HG03196 (cell line): ENCODE data around the gene IL12RB2.
"Not testable (repeated sequence)": the region's sequence is repeated elsewhere in the genome, so short reads cannot be mapped to it uniquely, and the experiment has no call there.

ENCODE experiments used
- ATAC-seq: cut with Tn5 transposase; IDR thresholded peaks from one replicate; pipeline ENCODE4 v1.9.1; 2021; ENCODE audit not compliant: unreplicated experiment

The IL12RB2 gene

DNA sequence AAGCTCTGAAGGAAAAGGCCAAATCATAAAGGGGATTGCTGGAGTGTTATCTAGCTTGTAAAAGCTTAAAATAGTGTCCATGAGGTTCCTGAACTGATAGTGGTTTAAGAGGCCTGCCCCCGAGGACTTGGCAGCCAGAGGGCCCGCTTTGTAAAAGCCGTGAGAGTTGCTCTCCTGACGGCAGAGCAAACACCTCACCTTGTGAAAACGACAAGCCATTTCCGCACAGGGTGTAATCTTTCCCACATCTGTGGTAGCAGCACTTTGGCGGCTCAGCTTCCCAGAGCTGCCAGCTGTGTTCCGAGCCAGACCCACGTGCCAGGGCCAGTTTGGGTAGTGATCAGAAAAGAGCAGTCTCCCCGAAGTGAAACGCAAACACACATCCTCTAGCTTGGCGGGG, 85.6 kb downstream of the IL12RB2 start:
- ATAC-seq, result no peak

DNA sequence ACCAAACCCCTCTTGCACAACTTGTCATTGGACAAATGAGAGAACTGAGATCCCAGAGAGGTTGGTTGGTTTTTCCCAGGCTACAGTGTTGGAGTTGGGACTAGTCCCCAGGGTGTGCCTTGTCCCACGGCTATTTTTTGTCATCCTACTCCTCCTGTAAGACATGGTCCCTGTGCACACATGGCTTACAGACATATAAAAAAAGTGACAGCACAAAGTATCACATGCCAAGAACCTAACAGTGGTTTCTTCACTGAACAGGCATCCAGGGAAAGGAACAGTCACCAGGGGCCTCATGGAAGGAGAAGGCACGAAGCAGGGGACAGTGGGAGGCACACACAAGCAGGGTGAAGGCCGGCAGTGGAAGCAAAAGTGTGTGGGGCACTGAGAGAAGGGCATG, 86.1 kb downstream of the IL12RB2 start:
- ATAC-seq, result no peak

DNA sequence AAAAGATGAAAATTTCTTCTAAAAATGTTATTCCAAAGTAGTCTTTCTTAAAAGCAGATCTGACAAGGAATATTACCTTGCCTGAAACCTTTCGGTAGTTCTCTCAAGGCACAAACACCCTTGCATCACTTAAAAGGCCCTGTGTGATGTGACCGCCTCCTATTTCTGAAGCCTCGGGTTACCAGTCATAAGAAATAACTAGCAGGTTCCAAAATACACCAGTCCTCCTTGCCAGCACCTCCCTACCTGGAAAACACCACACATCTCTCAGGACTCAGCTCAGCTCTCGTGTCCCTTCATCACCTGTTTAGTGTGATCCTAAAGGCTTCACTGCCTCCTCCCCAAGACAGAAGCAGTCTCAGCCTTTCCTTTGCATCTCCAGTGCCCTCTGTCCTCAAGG, 86.9 kb downstream of the IL12RB2 start:
- no peak for ATAC-seq

DNA sequence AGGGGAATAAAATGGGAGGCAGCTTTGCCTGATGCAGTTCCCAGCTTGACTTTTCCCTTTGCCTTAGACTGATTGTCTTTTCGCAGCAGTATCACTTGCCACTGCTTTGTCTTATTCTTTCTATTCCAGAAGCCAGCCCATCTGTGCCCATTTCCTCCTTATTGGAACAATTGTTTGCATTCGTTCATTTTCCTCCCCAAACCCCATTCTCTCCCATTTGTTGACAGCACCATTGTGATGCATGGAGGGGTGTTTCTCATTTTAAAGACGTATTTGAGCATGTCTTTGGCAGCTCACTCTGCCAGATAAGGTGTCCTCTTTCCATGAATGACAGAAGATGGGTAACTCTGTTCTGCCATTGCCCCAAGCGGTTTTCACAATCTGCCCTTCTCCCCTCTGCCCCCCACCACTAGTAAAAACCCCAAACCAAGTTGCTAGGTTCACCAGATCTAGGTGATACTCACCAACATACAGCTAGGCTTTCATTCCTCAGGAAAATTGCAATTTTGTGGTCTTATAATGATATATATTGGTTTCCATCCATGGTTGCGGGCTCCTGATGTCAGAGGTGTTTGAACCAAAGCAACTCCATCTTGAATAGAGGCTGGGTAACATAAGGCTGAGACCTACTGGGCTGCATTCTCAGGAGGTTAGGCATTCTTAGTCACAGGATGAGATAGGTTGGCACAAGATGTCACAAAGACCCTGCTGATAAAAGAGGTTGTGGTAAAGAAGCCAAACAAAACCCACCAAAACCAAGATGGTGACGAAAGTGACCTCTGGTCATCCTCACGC, 91.7 kb downstream of the IL12RB2 start:
- no peak for ATAC-seq

DNA sequence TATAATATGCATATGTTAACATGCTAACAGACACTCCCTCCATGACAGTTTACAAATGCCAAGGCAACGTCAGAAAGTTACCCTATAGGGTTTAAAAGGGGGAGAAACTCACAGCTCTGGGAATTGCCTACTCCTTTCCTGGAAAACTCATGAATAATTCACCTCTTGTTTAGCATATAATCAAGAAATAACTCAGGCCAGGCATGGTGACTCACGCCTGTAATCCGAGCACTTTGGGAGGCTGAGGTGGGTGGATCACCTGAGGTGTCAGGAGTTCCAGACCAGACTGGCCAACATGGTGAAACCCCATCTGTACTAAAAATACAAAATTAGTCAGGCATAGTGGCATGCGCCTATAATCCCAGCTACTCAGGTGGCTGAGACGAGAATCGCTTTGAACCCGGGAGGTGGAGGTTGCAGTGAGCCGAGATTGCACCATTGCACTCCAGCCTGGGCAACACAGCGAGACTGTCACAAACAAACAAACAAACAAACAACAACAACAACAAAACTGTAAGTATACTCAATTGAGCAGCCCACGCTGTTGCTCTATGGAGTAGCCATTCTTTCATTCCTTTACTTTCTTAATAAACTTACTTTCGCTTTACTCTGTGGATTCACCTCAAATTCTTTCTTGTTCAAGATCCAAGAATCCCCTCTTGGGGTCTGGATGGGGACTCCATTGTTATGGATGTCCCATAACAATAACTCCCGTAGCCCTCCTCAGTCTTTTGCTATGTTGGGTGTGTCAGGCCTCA, 92.5 kb downstream of the IL12RB2 start:
- not testable (repeated sequence) for ATAC-seq

DNA sequence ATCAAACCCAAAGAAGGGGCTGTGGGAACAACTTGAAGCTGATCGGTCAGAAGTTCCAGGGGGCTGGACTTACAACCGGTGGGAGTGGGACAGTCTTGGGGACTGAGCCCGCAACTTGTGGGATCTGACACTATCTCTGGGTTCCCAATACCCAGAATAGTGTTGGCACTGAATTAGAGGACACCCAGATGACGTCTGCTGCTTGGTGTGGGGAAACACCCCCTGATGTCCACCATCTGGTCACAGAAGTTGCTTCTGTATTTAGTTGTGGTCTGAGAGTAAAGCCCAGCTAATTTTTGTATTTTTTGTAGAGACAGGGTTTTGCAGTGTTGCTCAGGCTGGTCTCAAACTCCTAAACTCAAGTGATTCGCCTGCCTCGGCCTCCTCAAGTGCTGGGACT, 93.8 kb downstream of the IL12RB2 start:
- no peak for ATAC-seq

DNA sequence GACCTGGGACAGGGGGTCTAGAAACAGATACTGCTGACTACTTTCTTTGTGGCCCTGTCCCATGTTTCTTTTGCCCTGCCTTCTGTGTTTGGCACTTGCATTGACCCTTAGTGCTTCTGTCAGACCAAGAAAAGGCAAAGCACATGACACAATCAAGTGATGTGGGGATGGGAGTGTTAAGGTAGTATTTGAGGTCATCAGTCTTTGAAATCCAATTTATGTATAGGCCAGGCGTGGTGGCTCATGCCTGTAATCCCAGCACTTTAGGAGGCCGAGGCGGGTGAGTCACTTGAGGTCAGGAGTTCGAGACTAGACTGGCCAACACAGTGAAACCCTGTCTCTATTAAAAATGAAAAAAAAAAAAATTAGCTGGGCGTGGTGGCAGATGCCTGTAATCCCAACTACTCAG, 96.5 kb downstream of the IL12RB2 start:
- ATAC-seq, result no peak

DNA sequence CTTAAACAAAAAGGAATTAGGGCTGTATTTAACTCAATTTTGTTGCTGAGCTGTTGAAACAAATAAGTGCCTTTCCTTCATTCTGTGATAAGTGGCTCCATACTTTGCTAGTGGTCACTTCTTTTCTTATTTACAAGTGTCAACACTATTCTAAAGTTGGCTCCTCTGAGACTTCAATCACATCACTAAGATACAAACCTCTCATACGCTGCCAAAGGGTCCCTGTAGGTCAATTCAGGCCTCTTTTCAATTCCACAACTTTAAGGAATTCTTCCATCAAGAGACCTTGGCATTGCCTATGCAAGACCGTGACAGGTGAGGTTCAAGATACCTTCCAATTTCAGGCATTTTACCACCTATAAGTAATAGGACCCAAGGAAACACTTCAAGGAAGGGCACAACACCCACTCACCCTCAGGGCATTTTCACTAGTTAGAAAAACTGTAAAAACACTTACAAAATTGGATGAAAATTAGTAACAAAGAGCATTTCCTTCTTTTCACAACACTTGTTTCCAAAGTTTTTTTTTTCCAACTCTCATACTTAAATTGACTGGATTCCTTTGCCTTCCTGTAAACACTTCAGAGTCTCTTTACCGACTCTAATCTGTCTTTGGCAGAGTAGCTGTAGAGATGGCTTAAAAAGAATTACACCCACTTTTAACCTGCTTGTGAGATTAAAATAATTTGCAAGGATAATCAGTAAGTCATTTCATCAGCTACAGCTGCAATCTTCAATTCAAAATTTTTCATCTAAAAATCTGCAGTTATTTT, 98.0 kb downstream of the IL12RB2 start:
- no peak for ATAC-seq

DNA sequence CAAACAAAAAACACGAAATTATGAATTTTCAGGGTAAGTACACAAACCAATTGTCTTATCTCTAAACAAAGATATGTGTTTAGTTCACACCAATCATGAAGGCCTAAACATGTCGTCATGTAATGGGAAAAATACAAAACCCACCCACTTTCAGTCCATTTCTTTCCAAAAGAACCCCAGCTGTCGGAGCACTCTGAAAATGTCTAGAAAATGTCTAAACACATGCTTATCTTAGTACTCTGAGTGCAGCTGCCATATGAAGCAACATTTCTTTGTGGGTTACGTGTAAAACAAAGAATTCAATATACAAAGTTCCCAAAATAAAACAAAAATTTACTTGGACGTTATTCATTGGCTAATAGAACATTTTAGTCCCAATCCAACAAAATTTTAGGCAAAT, 99.8 kb downstream of the IL12RB2 start:
- no peak for ATAC-seq

DNA sequence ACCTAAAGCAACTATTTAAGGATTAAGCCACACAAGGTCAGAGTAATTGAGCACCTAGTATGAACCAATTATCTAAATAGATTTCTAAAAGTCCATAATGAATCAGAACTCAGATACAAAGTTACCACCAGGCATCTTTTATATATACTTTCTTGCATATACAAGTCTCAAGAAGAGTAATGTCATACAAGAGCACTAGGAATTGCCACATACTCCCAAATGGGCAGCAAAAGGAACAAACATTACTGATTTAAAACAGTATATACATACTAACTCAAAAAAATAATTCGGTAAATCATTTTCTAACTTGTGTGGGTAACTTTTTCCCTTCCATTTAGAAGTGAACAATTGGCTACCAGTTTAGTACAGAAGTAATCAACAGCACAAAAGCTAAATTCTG, 100.5 kb downstream of the IL12RB2 start:
- ATAC-seq, result no peak

DNA sequence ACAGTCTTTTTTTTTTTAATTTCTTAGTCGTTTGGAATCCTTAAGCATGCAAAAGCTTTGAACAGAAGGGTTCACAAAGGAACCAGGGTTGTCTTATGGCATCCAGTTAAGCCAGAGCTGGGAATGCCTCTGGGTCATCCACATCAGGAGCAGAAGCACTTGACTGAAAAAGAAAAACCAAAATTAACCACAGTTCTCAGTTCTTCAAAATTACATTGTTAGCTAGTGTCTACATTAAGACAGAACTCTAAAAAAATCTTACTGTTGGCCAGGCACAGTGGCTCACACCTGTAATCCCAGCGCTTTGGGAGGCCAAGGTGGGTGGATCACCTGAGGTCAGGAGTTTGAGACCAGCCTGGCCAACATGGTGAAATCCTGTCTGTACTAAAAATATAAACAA, 105.4 kb downstream of the IL12RB2 start:
- ATAC-seq, result not testable (repeated sequence)

DNA sequence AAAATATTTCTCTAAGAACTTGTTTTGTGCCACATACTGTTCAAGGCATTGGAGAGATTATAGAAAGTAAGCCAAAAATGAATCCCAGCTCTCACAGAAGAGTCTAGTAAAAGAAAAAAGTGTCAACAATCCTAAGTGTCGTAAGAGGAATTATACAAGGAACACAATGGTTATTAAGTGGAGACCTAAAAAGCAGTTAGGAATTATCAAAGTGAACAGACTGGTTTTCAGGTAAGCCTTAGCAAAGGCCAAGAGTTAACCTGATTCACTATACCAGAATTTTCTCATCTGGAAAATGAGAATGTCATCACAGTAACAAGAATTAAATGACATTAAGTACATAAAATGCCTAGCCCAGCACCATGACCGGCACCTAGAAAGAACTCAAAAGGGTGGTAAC, 106.9 kb downstream of the IL12RB2 start:
- no peak for ATAC-seq

DNA sequence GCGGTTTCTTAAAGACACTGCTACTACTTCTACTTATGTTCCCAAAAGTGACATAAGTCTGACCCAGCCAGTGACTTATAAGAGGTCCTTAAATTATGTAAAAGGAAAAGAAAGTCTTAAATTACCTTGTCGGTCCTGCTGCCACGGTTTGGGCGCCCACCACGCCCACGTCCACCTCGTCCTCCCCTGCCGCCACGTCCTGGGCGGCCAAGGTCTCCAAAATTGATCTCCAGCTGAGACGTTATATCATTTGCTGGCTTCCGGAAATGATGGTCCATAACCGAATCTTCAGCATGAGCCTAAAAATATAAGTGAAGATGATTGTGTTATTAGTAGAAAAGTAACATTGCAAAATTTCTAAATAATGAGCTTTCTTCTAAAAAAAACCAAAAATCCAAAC, 107.4 kb downstream of the IL12RB2 start:
- no peak for ATAC-seq

DNA sequence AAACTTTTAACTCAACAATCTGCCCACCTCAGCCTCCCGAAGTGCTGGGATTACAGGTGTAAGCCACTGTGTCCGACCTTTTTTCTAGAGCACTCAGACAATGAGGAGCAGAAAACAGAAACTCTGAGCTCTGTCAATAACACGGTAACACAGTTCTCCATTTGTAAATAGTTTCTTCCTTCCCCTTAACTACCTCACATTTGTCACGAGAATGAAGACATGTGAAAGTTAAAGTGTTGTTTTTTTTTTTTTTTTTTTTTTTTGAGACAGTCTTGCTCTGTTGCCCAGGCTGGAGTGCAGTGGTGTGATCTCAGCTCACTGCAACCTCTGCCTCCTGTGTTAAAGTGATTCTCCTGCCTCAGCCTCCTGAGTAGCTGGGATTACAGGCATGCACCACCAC, 110.1 kb downstream of the IL12RB2 start:
- ATAC-seq, result not testable (repeated sequence)

DNA sequence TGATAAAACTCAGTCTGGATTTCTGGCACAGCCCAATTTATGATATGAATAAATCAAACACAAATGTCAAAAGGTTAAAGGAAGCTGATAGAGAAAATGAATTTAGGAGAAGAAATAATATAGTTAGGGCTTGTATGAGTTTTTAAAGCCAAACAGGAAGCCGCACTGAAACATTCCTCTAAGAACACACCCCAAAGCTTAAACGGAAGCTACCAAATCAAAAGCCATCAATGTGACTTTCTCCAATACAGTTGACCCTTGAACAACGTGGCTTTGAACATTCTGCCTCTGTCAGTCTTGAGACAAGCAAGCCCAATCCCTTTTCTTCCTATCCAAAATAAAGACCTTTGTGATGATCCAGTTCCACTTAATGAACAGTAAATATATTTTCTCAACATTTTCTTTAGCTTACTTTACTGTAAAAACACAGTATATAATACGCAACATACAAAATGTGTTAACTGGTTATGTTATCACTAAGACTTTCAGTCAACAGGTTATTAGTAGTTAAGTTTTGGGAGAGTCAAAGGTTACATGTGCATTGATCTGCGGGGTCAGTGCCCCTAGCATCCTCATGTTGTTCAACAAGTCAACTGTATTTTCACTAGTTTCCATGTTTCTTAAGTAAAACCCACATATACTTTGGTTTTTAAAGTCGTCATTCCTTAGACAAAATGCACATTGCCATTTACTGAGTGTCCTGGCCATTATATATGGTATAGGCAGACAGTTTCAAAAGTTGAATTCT, 111.3 kb downstream of the IL12RB2 start:
- no peak for ATAC-seq

DNA sequence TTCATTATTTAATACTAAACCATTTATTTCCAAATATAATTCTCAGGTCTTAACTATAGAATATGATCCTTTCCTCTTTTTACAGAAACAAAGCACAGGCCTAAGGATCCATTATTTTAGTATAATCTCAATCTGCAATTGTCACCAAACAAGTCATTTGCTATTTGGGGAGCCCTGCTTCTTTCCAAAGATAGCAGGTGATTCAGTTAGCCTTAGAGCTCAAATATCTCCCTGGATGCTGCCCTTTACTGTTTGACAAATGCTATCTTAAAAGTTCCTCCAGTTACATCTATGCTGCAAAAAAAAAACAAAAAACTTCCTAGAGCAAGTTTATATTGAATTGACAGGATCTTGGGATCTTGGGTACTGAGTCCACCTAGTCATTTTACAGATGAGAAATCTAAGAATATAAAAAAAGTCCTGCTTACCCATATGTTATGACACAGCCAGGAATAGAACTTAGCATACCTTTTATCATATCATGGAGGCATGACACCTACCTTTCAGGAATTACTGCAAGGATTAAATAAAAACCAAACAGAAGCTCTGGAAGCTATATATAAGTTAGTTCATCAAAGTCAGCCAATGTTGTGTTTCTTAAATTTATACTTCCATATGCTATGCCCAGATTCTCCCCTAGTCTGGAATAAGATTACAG, 113.3 kb downstream of the IL12RB2 start:
- no peak for ATAC-seq

DNA sequence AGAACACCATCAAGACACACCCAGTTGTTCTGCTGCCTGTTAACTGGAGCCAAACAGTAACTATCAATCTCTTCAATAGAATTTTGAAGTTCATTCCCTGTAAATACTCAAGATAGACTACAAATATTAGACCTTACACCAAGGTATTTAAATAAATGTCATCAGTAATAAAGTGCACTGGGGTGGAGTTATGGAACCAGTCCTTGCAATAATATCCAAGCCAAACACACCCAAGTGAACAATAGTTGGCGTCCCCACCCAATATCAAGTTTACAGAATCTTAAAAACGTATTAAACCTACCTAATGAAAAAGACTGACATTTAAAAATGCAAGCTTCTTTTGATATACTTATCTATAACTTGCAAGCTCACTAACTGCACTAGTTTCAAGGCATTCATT, 119.8 kb downstream of the IL12RB2 start:
- ATAC-seq, result no peak

DNA sequence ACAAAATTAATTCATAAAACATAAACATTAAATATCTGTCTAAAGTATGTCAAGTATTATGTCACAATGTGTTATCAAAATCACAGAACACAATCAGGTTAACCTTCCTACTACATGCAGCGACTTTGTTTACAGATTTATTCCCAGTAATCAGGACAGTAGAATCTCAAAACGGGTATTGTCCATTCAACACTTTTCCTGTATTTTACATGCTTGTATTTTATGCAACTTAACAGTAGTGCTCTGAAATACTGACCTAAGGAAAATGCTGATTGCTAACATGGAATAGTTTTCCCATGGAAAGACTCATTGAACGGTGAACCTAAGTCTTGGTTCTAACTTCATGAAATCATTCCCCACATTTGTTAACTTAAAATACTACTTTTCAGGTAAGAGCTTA, 120.3 kb downstream of the IL12RB2 start:
- ATAC-seq, result no peak

DNA sequence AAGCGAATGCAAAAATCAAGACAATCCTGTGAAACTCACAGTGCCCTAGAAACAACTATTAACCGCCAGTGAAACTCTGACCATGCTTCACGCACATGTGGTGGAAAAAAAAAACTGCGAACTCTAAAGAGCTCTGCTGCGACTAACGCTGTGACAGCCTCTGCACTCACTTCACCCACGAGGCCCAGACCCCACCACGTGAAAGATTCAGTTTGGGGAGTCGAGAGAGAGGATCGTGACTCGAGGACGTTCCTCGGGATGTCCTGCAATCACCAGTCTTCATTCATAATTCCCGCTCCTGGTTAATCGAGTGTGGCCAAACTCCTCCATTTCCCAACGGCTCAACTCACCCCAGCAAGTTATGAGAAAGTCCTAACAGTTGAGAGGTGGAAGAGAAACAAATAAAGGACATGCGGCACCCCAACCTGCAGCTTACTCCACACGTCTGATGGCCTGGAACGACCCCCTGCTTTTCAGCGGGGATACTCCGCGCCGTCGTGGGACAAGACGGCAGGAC, 121.4 kb downstream of the IL12RB2 start:
- ATAC-seq, result no peak
